Heart left ventricle (tissue), 13 donors: ENCODE results near the gene RPEL1.

Experiments used
- POLR2A ChIP-seq, 2 donors: fragments of 450-650 bp; IDR thresholded peaks; one replicate each; pipeline ENCODE4 v1.6.1; 2017; ENCODE audit warnings: antibody characterized with exemption in 2 of 2, mild to moderate bottlenecking in 2 of 2, moderate library complexity in 2 of 2
- TF ChIP-seq, protein P1 (sequence below), 12 donors: fragments of 200-600 bp; sonication (generic) in 4 of 12; IDR thresholded peaks; one replicate each; pipeline versions ENCODE4 v1.5.0 to v1.8.0; 2018 to 2022; ENCODE audit warnings: antibody characterized with exemption in 12 of 12, mild to moderate bottlenecking in 5 of 12
- donor health status: ischemic (EF 13 %, LVEDD 7.1; RV severe dilation, severe dysfunction).
- donor health status: DM: no; HTN: yes; CAD: no.
- donor health status: DM: no; HTN: no; CAD: no.
- donor health status: ischemic (EF 25% LVEDD 6.9; RV normal size, moderate dysfunction).
- donor health status: ischemic (EF 25% LVEDD 5.7; RV mildly dilated, moderate dysfunction).
- donor health status: ischemic (EF 35%, LVEDD 5.7; RV mildly dilated, moderate dysfunction).
- donor health status: nonischemic (EF 11% LVEDD 7.7; RV severe dilation, severe dysfunction).
- donor health status: DM: yes; HTN: yes; CAD: no.
- donor health status: PGD.
- donor health status: ischemic (EF 29% LVEDD 5.4; RV normal size, mild dysfunction).
- donor health status: nonischemic (EF 23%, LVEDD 6.1; RV moderate dilation, normal function).

DNA sequence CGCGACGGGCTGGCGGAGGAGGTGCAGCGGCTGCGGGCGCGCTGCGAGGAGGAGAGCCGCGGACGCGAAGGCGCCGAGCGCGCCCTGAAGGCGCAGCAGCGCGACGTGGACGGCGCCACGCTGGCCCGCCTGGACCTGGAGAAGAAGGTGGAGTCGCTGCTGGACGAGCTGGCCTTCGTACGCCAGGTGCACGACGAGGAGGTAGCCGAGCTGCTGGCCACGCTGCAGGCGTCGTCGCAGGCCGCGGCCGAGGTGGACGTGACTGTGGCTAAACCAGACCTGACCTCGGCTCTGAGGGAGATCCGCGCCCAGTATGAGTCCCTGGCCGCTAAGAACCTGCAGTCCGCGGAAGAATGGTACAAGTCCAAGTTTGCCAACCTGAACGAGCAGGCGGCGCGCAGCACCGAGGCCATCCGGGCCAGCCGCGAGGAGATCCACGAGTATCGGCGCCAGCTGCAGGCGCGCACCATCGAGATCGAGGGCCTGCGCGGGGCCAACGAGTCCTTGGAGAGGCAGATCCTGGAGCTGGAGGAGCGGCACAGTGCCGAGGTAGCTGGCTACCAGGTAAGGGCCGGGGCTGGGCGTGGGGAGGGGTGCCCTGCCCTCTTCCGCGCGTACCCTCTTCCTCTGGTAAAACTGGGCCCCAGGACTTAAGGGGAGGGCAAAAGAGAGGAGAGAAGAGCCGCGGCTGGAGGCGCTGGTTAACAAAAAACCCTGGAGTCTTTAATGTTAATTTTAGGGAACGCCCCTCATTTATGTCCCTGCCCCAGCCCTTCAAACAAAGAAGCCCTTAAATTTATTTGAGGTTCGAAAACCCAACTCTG lies 32.2 kb downstream of the RPEL1 start:
- TF ChIP-seq, protein P1, sequence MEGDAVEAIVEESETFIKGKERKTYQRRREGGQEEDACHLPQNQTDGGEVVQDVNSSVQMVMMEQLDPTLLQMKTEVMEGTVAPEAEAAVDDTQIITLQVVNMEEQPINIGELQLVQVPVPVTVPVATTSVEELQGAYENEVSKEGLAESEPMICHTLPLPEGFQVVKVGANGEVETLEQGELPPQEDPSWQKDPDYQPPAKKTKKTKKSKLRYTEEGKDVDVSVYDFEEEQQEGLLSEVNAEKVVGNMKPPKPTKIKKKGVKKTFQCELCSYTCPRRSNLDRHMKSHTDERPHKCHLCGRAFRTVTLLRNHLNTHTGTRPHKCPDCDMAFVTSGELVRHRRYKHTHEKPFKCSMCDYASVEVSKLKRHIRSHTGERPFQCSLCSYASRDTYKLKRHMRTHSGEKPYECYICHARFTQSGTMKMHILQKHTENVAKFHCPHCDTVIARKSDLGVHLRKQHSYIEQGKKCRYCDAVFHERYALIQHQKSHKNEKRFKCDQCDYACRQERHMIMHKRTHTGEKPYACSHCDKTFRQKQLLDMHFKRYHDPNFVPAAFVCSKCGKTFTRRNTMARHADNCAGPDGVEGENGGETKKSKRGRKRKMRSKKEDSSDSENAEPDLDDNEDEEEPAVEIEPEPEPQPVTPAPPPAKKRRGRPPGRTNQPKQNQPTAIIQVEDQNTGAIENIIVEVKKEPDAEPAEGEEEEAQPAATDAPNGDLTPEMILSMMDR (IDR thresholded peaks at IDR 0.05), result no peak
- TF ChIP-seq POLR2A (IDR thresholded peaks at IDR 0.05), result no peak
